Superior temporal gyrus (tissue), 1 donor: ENCODE data around the gene BST1.
"Not testable (repeated sequence)": the region's sequence is repeated elsewhere in the genome, so short reads cannot be mapped to it uniquely, and the experiment has no call there.

Experiments used
- DNase-seq: peaks from one replicate; pipeline ENCODE4 v3.0.0-alpha.2; 2016; ENCODE audit errors: extremely low spot score

Gene BST1

DNA sequence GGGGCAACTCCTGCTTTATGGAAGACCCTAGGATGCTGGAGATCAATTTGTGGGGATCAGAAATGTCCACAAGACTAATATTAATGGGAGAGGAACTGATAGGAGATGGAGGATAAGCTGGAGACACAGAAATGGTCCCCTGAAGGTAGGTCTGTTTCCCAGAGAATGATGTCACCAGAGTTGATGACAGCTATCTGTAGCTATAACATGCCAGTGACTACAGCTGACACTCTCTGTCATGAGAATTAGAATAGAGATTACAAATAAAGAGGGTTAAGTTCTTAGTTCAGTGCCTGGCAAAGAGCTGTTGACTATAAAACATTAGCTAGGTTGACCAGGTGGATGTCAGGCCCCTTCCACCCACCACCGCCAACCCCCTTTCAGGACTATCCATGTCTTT, 9.3 kb downstream of the BST1 start:
- no peak for DNase-seq

DNA sequence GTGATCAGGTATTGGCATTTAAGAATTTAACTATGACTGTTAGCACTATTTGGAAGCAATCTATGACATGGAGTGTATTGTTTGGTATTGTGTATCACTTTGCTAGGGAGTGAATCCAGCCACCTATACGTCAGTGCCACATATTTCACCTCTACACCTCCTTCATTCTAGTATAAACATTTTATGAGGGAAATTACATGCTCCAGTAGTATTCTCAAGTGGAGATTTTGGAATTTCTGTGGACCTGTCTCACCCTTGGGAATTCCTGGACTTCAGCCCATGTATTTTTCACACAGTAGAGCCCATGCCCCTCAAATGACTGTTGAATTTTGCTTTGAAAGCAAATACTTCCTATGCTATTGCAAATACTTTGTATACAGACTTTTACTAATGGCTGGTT, 11.3 kb downstream of the BST1 start:
- no peak for DNase-seq

DNA sequence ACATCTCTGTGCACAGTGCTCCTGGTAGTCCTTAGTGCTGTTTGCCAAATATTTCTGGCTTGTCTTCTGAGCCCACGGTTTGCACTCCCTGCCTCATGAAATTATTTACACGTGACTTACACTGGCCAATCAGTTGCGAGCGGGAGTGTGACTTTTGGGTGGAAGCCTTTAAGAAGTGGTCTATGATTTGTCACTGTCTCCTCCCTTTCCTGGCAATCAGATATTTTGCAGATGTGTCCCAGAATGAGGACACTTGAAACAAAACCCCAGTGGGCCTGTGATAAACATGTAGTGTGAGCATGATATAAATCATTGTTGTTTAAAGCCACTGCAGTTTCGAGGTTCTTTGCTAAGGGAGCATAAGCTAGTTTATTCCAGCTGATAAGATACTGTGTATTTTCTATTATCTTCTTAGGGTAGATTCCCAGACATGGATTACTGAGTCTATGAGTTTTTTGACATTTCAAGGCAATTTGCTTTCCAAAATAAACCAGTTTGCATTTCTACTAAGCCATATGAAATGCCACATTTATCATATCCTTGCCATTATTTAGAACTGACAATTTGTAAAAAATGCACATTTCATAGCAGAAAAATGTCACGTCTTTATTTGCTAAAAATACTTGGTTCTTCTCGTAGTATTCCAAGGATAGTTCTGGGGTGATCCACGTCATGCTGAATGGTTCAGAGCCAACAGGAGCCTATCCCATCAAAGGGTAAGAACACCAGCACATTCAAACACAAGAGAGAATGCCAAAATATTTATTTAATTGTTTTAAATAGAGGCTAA, 12.0 kb downstream of the BST1 start:
- no peak for DNase-seq

DNA sequence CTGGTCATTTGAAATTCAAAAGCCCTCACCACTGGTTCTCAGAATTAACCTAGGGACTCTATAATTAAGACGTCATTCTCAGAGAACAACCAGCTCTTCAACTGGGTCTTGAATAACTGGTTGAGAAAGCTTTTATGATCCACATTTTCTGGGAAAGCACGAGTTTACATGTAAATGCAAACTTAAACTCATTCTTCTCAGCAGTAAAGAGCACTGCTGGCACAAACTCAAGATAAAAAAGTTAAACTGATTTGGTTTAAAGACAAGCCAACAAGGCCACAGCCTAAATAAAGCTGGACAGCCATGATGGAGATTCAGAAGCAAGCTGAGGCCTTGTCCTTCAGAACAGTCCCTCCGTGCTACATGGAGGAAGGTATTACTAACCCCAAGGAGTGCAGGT, 13.2 kb downstream of the BST1 start:
- DNase-seq: no peak

DNA sequence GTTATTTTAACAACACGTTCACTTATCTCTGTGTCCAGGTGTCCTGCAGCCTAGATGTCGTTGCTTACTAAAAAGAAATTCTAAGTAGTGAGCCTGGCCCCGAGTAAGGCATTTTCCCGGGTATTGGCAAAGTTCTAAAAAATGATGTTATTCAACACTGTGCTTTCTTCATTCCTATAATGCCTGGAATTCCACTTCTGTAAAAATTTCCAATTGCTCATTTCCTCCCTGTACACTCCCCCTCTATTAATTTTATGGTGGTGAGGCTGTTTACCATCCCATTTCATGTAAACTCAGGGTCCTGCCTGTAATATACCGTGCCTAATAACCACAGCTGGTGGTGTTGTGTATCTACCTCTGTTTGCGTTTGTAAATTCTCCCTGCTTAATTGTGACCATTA, 14.2 kb downstream of the BST1 start:
- no peak for DNase-seq

DNA sequence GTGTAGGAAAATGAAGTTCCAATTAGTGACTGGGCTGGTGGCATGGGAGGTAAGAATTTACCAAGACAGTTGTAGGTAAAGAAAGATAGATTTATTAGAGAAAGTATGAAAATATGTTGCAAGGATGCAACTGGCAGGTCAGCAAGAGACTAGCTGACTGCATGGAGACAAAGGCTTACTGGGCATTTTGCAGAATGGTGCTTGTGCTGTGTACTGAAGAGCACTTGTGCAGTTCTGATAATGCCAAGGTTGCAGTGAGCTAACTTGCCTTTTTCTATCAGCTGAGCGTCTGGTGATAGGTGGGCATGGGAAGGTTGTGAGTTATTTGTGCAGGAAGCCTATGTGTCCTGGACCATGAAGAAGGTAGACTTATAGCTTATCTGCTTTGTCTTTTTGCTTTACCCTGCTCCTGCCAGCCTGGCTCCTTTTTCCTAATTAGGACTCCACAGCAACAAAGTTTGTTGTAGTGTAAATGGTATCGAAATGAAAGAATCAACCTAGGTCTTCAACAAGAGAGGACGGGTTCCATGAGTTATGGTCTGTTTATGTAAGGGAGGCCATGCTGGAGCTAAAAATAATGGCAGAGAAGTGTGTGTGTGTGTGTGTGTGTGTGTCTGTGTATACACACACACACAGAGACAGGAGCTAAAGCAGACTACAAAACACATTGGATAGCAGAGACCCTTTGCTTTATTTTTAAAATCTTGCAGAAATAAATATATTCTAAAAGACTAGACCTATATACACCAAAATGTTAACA, 15.0 kb downstream of the BST1 start:
- no peak for DNase-seq

DNA sequence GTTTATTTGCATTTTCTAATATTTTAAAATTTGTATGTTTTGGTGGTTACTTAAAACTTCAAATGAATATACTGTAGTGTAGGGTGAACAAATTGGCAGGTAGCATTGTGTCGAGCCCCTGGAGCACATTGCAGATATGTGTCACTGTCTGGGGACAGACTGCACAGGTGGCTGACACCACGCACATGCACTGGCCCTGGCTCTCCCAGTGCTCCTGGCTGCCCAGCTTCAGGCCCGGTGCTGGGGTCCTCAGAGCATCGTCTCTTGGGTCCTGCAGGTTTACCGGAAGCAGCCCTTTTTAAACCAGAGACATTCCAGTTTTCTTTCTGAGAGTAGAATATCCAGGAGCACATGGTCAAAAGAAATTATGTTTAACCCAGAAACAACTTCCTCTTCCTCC, 15.6 kb downstream of the BST1 start:
- no peak for DNase-seq

DNA sequence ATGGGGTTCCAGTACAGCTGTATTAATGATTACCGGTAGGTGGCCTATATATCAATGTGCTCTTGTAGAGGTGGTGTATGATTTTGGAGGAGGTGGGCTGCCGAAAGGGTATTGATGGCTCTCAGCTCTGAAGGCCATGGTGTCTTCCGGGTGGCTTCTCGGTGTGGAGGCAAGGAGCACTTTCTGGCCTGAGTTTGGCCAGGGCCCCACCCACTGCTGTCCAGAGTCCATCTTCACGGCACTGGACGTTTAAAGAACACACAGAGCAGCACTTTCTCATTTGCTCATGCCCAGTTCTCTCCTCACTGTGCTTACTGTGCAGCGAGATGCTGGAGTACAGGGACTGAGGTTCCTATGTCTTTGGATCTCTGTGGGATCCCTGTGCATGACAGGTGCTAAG, 16.1 kb downstream of the BST1 start:
- DNase-seq: no peak

DNA sequence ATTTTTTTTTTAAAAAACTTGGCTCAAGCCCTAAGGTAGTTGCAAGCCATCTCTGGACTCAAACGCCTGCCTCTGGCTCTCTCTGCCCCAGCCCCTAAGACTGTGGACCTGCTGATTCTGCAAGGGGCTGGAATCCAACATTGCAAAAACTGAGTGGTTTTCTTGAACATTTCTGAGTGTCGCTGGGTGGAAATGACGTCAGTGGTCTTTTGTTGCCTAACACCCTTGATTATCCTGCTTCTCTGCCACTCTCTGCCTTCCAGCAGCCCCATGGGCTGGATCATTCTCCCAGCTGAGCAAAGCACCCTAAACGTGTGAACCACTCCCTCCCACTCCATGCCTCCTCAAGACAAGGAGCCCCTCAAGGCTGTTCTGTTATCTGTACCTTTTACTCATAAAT, 16.6 kb downstream of the BST1 start:
- no peak for DNase-seq

DNA sequence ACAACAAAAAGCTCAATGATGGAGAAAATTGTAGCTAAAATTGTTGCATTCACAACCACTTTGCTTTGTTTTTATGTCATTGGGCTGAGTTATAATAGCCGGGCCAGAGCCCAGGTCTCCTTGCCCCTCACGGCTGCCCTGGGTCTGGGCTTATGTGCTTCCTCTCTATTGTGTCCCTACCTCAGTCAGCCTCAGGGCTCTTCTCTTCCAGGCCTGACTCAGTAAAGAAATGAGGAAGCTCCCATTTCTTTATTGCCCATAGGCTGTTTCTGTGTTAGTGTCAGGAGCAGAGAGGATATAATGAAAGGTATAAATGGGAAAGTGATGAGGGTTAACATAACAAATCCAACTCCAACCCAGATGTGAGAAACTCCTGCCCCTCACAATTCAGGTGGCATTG, 18.0 kb downstream of the BST1 start:
- DNase-seq: no peak

DNA sequence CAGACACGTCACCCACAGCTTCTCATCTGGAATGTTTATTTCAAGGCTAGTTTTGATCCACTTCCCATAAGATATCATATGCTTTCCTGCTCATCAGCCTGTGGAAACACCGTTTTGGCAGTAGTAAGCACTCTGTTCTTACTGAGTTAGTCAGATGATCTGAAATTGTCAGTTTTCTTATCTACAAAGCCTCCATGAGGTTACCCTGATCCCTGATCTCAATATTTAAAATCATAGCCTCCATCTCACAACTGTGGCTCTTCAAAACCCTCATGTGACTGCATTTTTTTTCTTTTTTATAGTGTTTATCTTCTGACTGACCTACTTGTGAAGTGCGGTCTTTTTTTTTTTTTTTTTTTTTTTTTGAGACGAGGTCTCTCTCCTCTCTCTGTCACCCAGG, 22.7 kb downstream of the BST1 start:
- no peak for DNase-seq

DNA sequence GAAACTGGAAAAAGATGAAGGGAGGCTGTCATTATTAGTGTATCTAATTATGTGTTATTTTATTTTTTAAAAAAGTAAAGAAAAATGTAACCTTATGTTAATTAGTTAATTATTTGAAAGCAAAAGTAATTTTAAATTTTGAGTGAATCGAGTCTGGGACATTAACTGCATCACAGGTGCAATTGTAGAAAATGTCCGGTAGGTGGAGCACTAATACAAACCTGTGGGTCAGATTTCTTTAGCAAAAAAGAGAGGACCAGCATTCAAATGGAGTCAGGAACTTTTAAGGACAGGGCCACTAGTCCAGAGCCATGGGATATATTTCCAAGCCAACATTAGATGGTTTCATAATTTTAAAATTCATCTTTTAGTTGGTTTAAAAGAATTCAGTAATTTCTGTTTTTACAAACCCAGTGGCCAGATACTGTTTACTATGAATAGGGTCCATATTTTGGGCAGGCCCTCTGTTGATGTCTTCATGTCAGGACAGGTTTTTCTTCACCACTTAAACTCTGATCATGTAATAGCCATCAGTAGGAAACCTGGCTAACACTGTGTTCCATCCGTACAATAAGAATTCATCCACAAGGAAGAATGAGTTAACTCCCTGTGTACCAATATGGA, 27.2 kb downstream of the BST1 start:
- DNase-seq: peak; percentile 90

DNA sequence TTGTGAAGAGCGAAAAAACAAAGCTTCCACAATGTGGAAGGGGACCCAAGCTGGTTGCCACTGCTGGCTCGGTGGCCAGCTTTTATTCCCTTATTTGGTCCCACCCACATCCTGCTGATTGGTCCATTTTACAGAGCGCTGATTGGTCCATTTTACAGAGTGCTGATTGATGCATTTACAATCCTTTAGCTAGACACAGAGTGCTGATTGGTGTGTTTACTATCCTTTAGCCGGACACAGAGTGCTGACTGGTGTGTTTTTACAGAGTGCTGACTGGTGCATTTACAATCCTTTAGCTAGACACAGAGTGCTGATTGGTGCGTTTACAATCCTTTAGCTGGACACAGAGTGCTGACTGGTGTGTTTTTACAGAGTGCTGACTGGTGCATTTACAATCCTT, 30.2 kb downstream of the BST1 start:
- DNase-seq: not testable (repeated sequence)

DNA sequence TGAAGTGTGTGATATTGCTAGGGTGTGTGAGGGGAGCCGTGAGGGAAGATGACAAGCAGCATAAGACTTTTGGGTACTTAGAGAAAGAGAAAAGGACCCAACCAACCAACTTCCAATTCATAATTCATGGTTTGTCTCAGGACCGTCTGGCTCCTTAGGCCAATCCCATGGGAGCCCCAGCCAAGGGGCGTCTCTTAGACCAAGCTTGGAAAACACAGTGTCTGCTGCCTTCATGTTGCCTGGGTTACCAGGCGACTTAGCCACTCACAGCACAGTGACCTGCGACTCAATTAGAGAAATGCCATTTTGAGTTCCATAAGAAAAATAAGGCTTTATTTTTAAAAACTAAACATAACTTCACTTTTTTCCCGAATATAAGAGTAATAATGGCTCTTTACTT, 32.7 kb downstream of the BST1 start:
- no peak for DNase-seq

DNA sequence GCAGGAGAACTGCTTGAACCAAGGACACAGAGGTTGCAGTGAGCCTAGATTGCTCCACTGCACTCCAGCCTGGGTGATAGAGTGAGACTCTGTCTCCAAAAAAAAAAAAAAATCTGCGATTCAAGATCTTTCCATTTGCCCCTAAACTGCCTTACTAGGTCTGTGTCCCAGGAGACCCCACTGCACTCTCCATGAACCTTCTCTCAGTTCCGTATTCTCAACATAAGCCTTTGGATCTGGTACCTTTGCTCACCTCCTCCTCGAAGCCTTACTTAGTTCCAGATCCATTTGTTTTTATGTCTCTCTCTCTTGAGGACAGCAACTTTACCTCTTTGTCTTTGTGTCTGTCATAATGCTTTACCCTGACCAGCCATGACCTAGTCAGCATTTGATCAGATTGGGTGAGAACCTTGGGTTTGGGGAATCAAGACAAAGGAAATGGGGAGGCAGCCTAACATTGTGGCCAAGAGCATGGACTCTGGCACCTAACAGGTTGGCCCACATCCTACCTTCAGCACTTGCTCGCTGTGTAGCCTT, 33.7 kb downstream of the BST1 start:
- DNase-seq: no peak

DNA sequence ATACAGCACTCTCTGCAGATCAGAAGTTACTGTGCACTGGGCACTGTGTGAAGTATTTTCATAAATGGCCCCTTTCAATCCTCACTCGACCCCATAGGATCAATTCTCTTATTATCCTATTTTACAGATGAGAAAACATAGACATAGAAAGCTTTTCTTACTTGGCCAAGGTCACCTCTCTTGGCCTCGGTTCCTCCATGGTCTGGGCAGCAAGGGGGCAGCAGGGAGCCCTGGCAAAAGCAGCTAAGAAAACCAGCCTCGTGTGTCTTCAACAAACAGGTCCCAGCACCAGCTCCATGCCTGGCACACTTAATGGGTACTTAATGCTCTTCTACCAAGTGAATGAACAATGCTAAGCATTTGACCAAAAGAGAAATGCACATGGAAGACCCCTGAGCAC, 34.4 kb downstream of the BST1 start:
- no peak for DNase-seq

DNA sequence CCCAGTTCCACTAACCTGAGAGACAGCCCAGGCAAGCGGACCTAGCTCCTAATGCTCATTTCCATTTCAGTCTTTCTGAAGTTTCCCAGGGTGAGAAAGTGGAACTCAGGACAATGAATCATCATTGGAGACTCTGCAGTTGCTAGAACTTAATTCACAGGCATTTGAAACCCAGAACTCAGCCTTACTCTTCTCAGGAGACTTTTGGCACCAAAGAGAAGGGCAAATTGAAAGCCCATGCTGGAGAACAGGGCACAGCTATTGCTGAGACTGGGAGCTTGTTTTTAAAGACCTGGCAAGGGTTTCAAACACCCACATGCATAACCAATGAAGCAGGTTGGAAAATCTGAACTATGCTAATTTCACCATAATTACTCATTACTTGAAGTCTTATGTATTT, 36.0 kb downstream of the BST1 start:
- peak; percentile 19 for DNase-seq

DNA sequence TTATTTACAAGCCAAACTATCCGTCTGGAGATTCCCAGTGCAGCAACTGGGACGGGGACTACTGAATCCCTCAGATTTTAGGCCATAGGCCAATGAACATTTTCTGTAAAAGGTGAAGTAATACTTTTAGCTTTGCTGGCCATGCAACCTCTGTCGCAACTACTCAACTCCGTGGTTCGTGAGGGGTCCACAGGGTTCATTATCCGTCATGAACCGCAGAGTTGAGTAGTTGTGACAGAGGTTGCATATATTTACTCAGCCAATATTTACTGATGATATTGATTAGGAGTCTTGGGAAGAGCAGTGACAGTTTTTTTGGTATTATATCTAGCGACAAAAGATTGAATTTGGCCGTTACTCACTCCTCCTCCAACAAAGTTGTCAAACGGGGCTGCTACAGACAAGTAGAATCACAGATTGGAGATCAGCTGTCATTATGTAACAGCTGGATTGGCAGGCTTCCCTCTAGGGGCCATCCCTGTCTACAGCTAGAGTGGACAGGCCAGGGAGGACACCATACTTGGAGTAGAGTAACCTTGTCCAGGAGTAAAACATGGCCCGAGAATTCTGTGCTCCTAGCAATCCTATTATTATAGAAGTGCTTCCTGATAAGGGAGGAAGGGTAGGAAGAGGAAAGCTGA, 38.0 kb downstream of the BST1 start:
- DNase-seq: no peak

DNA sequence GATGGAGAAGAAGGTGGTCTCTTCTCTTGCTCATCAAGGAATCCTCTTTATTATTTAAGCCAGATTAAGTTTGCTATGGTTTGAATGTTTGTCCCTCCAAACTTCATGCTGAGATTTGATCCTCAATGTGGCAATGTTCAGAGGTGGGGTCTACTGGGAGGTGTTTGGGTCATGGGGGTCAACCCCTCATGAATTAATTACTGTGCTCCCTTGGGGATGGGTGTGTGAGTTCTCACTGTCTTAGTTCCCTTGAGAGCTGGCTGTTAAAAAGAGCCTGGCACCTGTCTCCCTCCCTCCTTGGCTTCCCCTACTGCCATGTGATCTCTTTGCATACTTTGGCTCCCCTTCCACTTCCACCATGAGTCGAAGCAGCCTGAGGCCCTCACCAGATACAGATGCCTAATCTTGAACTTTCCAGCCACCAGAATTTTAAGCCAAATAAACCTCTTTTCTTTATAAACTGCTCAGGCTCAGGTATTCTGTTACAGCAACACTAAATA, 39.3 kb downstream of the BST1 start:
- DNase-seq: no peak

DNA sequence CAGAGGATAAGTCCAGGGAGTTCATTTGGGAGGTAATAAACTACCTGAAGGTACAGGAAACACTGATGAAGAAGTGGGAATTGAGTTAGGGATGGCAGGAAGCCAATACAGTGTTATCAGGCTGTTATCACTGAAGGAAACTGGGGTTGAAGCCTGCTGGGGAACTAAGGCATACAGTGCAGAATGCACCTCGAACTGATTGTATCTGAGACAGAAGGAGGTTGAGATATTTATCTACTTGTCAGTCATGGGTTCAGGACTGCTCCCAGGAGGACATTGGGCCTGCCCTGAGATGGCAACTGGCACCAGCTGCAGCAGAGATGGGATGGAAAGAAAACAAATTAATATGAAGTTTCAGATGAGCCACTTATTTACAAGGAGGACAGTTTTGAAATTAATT, 39.8 kb downstream of the BST1 start:
- no peak for DNase-seq

DNA sequence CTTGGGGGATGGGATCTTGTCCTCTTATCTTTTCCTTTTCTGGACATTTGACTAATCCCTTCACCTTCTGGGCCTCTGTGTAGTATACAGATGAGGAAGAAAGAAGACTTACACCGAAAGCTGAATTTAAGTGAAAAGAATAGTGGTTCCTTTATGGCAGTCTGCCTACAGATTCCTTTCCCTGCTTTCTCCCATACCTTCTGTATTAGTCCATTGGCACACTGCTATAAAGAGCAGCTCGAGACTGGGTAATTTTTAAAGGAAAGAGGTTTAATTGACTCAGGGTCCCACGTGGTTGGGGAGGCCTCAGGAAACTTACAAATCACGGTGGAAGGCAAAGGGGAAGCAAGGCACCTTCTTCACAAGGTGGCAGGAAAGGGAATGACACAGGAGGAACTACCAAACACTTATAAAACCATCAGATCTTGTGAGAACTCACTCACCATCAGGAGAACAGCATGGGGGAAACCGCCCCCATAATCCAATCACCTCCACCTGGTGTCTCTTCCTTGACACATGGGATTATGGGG, 41.2 kb downstream of the BST1 start:
- DNase-seq: no peak

DNA sequence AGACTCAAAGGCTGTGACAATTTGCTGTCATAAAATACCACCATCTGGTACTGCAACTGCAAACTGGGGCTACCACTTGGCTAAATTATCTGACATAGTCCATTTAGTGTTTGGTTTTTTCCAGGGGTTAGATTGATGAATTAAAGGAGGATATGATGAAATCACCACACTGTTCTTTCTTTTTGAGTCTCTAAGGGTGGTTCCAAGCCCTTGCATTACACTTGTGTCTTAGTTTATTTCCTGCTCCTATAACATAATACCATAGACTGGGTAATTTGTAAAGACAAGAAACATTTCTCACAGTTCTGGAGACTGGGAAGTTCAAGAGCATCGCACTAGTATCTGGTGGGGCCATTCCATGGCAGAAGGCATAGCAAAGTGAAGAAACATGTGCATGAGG, 43.2 kb downstream of the BST1 start:
- no peak for DNase-seq
